ENCODE data around the gene ABCA7. TPM values are rescaled to one million over a fixed set of nuclear protein-coding genes. Genes with fewer than 3 reads are reported as not detected.

The ABCA7 gene
- total and polyA plus RNA-seq, 2 of the 13 experiments (the other 11 are each of a cell fraction or from before 2014, with no cell fraction given), result 4.4 to 32.4 TPM

DNA sequence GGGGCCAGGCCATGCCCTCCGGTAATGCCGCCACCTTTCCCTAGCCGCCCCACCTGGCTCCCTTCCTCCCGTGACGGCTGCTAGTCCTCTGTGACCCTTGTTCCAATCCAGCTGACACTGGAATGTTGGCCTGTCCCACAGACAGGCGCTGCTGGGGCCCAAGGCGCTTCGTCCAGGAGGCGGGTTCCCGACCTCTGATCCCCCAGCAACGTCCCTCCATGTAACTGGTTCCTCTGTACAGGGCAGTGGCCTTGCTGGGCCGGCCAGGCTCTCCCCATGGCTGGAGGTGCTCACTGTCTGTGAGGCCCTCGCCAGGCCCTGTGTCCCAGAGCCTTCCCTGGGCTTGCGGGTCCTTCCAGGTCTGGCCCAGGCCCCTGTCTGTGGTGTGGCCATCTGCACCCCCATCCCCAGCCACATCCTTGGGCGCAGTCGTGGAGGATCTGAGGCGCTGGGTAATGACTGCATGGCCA is 46.5 kb upstream of the ABCA7 start (continued):
- TF ChIP-seq ZNF709 (CRISPR knock-in tag; IDR thresholded peaks at IDR 0.05) (no peak), RXRB (CRISPR knock-in tag; IDR thresholded peaks at IDR 0.05; ENCODE audit: borderline replicate concordance) (peak; percentile 84), ZFP1 (CRISPR knock-in tag; IDR thresholded peaks at IDR 0.05) (no peak), ZNF230 (CRISPR knock-in tag; IDR thresholded peaks at IDR 0.05) (0 out of 2 replicates have a peak, but pooled peaks have one; percentile 22), CREB1 (IDR thresholded peaks at IDR 0.05) (no peak), CREB1 (CRISPR knock-in tag; IDR thresholded peaks at IDR 0.05) (no peak), AHR (CRISPR knock-in tag; IDR thresholded peaks at IDR 0.05) (no peak), CENPT (CRISPR knock-in tag; IDR thresholded peaks at IDR 0.05; ENCODE audit: low read depth) (no peak), DMAP1 (CRISPR knock-in tag; IDR thresholded peaks at IDR 0.05) (peak; percentile 48; the same call in 1 of the 2 replicates), ISX (CRISPR knock-in tag; conservative IDR thresholded peaks at IDR 0.05) (no peak)
- TF ChIP-seq, protein P1, sequence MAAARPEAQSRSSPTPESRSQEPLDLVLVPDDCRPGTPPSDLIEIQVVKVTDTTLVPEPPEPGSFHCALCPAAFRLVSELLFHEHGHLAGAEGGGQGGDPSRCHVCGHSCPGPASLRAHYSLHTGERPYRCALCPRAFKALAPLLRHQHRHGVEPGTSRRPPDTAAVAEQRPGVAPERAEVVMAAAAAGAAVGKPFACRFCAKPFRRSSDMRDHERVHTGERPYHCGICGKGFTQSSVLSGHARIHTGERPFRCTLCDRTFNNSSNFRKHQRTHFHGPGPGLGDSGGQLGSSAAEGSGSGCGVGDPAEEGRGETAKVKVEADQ (CRISPR knock-in tag; IDR thresholded peaks at IDR 0.05; ENCODE audit: borderline replicate concordance), result no peak; the same call in 1 of the 2 replicates
- TF ChIP-seq, protein P2, sequence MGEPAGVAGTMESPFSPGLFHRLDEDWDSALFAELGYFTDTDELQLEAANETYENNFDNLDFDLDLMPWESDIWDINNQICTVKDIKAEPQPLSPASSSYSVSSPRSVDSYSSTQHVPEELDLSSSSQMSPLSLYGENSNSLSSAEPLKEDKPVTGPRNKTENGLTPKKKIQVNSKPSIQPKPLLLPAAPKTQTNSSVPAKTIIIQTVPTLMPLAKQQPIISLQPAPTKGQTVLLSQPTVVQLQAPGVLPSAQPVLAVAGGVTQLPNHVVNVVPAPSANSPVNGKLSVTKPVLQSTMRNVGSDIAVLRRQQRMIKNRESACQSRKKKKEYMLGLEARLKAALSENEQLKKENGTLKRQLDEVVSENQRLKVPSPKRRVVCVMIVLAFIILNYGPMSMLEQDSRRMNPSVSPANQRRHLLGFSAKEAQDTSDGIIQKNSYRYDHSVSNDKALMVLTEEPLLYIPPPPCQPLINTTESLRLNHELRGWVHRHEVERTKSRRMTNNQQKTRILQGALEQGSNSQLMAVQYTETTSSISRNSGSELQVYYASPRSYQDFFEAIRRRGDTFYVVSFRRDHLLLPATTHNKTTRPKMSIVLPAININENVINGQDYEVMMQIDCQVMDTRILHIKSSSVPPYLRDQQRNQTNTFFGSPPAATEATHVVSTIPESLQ (CRISPR knock-in tag; conservative IDR thresholded peaks at IDR 0.05), result no peak
- TF ChIP-seq, protein P3, sequence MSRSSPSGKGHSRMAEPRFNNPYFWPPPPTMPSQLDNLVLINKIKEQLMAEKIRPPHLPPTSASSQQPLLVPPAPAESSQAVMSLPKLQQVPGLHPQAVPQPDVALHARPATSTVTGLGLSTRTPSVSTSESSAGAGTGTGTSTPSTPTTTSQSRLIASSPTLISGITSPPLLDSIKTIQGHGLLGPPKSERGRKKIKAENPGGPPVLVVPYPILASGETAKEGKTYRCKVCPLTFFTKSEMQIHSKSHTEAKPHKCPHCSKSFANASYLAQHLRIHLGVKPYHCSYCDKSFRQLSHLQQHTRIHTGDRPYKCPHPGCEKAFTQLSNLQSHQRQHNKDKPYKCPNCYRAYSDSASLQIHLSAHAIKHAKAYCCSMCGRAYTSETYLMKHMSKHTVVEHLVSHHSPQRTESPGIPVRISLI (CRISPR knock-in tag; IDR thresholded peaks at IDR 0.05; ENCODE audit: borderline replicate concordance), result peak; percentile 27; the same call in 1 of the 2 replicates
- TF ChIP-seq, protein P4, sequence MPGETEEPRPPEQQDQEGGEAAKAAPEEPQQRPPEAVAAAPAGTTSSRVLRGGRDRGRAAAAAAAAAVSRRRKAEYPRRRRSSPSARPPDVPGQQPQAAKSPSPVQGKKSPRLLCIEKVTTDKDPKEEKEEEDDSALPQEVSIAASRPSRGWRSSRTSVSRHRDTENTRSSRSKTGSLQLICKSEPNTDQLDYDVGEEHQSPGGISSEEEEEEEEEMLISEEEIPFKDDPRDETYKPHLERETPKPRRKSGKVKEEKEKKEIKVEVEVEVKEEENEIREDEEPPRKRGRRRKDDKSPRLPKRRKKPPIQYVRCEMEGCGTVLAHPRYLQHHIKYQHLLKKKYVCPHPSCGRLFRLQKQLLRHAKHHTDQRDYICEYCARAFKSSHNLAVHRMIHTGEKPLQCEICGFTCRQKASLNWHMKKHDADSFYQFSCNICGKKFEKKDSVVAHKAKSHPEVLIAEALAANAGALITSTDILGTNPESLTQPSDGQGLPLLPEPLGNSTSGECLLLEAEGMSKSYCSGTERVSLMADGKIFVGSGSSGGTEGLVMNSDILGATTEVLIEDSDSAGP (CRISPR knock-in tag; IDR thresholded peaks at IDR 0.05; ENCODE audit: borderline replicate concordance), result peak; percentile 82; the same call in 1 of the 2 replicates
- TF ChIP-seq, protein P5, sequence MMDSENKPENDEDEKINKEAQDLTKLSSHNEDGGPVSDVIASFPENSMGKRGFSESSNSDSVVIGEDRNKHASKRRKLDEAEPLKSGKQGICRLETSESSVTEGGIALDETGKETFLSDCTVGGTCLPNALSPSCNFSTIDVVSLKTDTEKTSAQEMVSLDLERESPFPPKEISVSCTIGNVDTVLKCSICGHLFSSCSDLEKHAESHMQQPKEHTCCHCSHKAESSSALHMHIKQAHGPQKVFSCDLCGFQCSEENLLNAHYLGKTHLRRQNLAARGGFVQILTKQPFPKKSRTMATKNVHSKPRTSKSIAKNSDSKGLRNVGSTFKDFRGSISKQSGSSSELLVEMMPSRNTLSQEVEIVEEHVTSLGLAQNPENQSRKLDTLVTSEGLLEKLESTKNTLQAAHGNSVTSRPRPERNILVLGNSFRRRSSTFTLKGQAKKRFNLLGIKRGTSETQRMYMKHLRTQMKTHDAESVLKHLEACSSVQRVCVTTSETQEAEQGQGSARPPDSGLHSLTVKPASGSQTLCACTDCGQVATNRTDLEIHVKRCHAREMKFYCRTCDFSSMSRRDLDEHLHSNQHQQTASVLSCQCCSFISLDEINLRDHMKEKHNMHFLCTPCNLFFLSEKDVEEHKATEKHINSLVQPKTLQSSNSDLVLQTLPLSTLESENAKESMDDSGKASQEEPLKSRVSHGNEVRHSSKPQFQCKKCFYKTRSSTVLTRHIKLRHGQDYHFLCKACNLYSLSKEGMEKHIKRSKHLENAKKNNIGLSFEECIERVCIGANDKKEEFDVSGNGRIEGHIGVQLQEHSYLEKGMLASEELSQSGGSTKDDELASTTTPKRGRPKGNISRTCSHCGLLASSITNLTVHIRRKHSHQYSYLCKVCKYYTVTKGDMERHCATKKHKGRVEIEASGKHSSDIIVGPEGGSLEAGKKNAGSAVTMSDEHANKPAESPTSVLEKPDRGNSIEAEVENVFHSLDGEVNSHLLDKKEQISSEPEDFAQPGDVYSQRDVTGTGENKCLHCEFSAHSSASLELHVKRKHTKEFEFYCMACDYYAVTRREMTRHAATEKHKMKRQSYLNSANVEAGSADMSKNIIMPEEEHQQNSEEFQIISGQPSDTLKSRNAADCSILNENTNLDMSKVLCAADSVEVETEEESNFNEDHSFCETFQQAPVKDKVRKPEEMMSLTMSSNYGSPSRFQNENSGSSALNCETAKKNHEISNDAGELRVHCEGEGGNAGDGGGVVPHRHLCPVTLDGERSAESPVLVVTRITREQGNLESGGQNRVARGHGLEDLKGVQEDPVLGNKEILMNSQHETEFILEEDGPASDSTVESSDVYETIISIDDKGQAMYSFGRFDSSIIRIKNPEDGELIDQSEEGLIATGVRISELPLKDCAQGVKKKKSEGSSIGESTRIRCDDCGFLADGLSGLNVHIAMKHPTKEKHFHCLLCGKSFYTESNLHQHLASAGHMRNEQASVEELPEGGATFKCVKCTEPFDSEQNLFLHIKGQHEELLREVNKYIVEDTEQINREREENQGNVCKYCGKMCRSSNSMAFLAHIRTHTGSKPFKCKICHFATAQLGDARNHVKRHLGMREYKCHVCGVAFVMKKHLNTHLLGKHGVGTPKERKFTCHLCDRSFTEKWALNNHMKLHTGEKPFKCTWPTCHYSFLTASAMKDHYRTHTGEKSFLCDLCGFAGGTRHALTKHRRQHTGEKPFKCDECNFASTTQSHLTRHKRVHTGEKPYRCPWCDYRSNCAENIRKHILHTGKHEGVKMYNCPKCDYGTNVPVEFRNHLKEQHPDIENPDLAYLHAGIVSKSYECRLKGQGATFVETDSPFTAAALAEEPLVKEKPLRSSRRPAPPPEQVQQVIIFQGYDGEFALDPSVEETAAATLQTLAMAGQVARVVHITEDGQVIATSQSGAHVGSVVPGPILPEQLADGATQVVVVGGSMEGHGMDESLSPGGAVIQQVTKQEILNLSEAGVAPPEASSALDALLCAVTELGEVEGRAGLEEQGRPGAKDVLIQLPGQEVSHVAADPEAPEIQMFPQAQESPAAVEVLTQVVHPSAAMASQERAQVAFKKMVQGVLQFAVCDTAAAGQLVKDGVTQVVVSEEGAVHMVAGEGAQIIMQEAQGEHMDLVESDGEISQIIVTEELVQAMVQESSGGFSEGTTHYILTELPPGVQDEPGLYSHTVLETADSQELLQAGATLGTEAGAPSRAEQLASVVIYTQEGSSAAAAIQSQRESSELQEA (CRISPR knock-in tag; IDR thresholded peaks at IDR 0.05; ENCODE audit: not compliant biosample characterization), result no peak

Measured in HepG2 (cell line).